ENCODE measurements around the gene TEX2. TPM values are rescaled to one million over a fixed set of nuclear protein-coding genes. Genes with fewer than 3 reads are reported as not detected.

TEX2 gene
- total RNA-seq, 1 experiment from 2014 or later, result 20.1 TPM

- BruUV-seq (replicated peaks), result no TSS peak
- no peaks in the 10 kb centered on the region for H3K4me1 ChIP-seq (ENCODE audit: control insufficient read depth, insufficient read depth, low read length)
- H3K36me3 ChIP-seq (ENCODE audit: control insufficient read depth, insufficient read depth, low read length), result no peaks in the 10 kb centered on the region; the same call in 1 of the 2 replicates
- DNase-seq (ENCODE audit: low read depth, low spot score), result no peak
- ChIA-PET CTCF (no interaction called here), POLR2A (no interaction called here)
- H3K27me3 ChIP-seq (ENCODE audit: control insufficient read depth, insufficient read depth, low read length), result no peaks in the 10 kb centered on the region
- H3K9me3 ChIP-seq (ENCODE audit: control insufficient read depth, insufficient read depth, low read depth, low read length), result no peaks in the 10 kb centered on the region
- ATAC-seq, result no peak
- intact Hi-C loops (cut with micrococcal nuclease; ENCODE audit: unreplicated experiment) (no loop called here), in situ Hi-C loops (cut with HindIII; ENCODE audit: low pct_unique_long_range_greater_than_20kb, low sequenced_read_pairs) (no loop called here)
- no peak overlapping the region for H3K27ac ChIP-seq (ENCODE audit: low read length)
- H3K4me3 ChIP-seq (ENCODE audit: low read depth in 2 of 2, low read length in 2 of 2), result no peak overlapping the region
- TF ChIP-seq TCF7L2 (IDR thresholded peaks at IDR 0.05; ENCODE audit: low read depth, low read length), result no peak
- TF ChIP-seq, protein P1, sequence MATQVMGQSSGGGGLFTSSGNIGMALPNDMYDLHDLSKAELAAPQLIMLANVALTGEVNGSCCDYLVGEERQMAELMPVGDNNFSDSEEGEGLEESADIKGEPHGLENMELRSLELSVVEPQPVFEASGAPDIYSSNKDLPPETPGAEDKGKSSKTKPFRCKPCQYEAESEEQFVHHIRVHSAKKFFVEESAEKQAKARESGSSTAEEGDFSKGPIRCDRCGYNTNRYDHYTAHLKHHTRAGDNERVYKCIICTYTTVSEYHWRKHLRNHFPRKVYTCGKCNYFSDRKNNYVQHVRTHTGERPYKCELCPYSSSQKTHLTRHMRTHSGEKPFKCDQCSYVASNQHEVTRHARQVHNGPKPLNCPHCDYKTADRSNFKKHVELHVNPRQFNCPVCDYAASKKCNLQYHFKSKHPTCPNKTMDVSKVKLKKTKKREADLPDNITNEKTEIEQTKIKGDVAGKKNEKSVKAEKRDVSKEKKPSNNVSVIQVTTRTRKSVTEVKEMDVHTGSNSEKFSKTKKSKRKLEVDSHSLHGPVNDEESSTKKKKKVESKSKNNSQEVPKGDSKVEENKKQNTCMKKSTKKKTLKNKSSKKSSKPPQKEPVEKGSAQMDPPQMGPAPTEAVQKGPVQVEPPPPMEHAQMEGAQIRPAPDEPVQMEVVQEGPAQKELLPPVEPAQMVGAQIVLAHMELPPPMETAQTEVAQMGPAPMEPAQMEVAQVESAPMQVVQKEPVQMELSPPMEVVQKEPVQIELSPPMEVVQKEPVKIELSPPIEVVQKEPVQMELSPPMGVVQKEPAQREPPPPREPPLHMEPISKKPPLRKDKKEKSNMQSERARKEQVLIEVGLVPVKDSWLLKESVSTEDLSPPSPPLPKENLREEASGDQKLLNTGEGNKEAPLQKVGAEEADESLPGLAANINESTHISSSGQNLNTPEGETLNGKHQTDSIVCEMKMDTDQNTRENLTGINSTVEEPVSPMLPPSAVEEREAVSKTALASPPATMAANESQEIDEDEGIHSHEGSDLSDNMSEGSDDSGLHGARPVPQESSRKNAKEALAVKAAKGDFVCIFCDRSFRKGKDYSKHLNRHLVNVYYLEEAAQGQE (IDR thresholded peaks at IDR 0.05; ENCODE audit: insufficient read depth in 1 of 2, low read depth in 2 of 2, low read length in 1 of 2), result no peak
- no peak for TF ChIP-seq SIN3A (IDR thresholded peaks at IDR 0.05; ENCODE audit: borderline replicate concordance, insufficient read depth, low read depth, low read length)
- TF ChIP-seq CTCF (IDR thresholded peaks at IDR 0.05), result no peak
- TF ChIP-seq POLR2AphosphoS5 (IDR thresholded peaks at IDR 0.05; ENCODE audit: low read depth, low read length), result no peak
These were observed 109.3 kb downstream of the TEX2 start for GRCh38 chr17:64153565-64154312.

DNA sequence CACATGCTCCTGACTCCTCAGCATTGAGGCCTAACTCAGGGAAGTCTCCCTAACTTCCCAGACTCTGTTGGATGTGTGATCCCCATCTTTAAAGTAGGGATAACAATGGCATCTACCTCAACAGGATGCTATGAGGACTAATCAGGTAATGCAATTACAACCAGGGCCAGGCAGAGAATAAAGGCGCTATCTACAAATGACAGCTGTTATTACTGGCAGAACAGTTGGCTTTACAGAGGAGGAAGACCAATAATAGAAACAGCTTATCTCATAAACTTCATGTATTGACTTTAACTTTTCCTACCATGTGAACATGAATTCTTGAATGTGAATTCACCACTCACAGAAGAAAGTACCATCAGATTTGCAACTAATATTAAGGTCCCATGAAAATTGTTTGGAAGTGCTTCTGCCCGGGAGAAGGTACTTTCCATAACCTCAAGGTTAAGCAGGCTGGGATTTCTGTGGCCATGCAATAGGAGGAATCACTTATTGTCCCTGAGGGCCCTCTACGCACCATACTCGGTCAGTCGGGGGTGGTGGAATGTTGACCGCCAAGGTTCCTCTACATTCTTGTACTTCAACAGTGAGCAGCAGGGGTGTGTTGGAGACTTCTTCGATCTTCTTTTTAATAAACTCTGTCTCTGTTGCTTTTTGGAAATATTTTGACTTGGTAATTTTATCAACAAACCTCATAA, 110.5 kb downstream of the TEX2 start:
- TF ChIP-seq POLR2AphosphoS5 (IDR thresholded peaks at IDR 0.05; ENCODE audit: low read depth, low read length), result no peak
- no peak for TF ChIP-seq SIN3A (IDR thresholded peaks at IDR 0.05; ENCODE audit: borderline replicate concordance, insufficient read depth, low read depth, low read length)
- TF ChIP-seq TCF7L2 (IDR thresholded peaks at IDR 0.05; ENCODE audit: low read depth, low read length), result no peak
- no peak for TF ChIP-seq CTCF (IDR thresholded peaks at IDR 0.05)
- TF ChIP-seq, protein P1 (IDR thresholded peaks at IDR 0.05; ENCODE audit: insufficient read depth in 1 of 2, low read depth in 2 of 2, low read length in 1 of 2), result no peak
- no TSS peak for BruUV-seq (replicated peaks)
- Histone ChIP-seq H3K4me3 (ENCODE audit: low read depth in 2 of 2, low read length in 2 of 2) (no peak overlapping the region), H3K9me3 (ENCODE audit: control insufficient read depth, insufficient read depth, low read depth, low read length) (no peaks in the 10 kb centered on the region), H3K36me3 (ENCODE audit: control insufficient read depth, insufficient read depth, low read length) (no peaks in the 10 kb centered on the region; the same call in 1 of the 2 replicates), H3K4me1 (ENCODE audit: control insufficient read depth, insufficient read depth, low read length) (peaks cover 4% of the 10 kb centered on the region), H3K27ac (ENCODE audit: low read length) (no peak overlapping the region), H3K27me3 (ENCODE audit: control insufficient read depth, insufficient read depth, low read length) (no peaks in the 10 kb centered on the region)
- ChIA-PET POLR2A (no interaction called here), CTCF (interaction anchor here (0.5 kb wide), 1 partner anchor 336 kb away, joined by 6 read pairs; no protein-coding TSS in a partner anchor)
- ATAC-seq (no peak), DNase-seq (ENCODE audit: low read depth, low spot score) (no peak)
- intact Hi-C loops (cut with micrococcal nuclease; ENCODE audit: unreplicated experiment), result no loop called here
- in situ Hi-C loops (cut with HindIII; ENCODE audit: low pct_unique_long_range_greater_than_20kb, low sequenced_read_pairs), result no loop called here

Measured in Panc1 (cell line).